HL-60 (cell line): ENCODE results near the gene ADAMTS2.

Experiments used
- DNase-seq, 2 experiments: peaks; one replicate each; pipeline ENCODE4 v3.0.0-alpha.2; 2010 to 2020; ENCODE audit warnings: low read depth in 1 of 2, low spot score in 1 of 2
- H3K27ac ChIP-seq: fragments of 250-450 bp; sonication (Bioruptor Pico); replicated peaks from 2 replicates; pipeline ENCODE4 v1.5.1; 2020; ENCODE audit warnings: mild to moderate bottlenecking, moderate library complexity
- H3K27me3 ChIP-seq: fragments of 250-450 bp; sonication (Bioruptor Pico); 2 replicates; pipeline ENCODE4 v1.5.1; 2021; ENCODE audit warnings: mild to moderate bottlenecking, moderate library complexity; ENCODE audit not compliant: insufficient read depth, poor library complexity, severe bottlenecking
- H3K4me3 ChIP-seq: replicated peaks from 2 replicates; pipeline ENCODE4 v1.5.1; 2011; ENCODE audit warnings: mild to moderate bottlenecking, control low read depth, low read length; ENCODE audit not compliant: insufficient read depth
- CTCF ChIP-seq: IDR thresholded peaks from one replicate; pipeline ENCODE4 v1.5.1; 2011; ENCODE audit warnings: low read length, control low read depth, inconsistent platforms; ENCODE audit not compliant: insufficient read depth
- GABPA ChIP-seq: IDR thresholded peaks from 2 replicates; pipeline ENCODE4 v1.6.1; 2012; ENCODE audit warnings: low read depth
- POLR2AphosphoS5 ChIP-seq: IDR thresholded peaks from 2 replicates; pipeline ENCODE4 v1.6.1; 2012; ENCODE audit warnings: low read depth
- REST ChIP-seq: IDR thresholded peaks from 2 replicates; pipeline ENCODE4 v1.6.1; 2012; ENCODE audit warnings: low read depth; ENCODE audit not compliant: insufficient replicate concordance
- SPI1 ChIP-seq: IDR thresholded peaks from 2 replicates; pipeline ENCODE4 v1.6.1; 2012; ENCODE audit warnings: low read depth, mild to moderate bottlenecking, borderline replicate concordance

The ADAMTS2 gene

GRCh38 chr5:179205277-179205676 is 140.0 kb downstream of the ADAMTS2 start:
- no peak for DNase-seq
- H3K27ac ChIP-seq, result no peak overlapping the region
- no peak for TF ChIP-seq CTCF
- TF ChIP-seq SPI1, result no peak
- no peak for TF ChIP-seq GABPA
- TF ChIP-seq REST, result no peak
- TF ChIP-seq POLR2AphosphoS5, result no peak
- H3K4me3 ChIP-seq, result no peak overlapping the region
- no peaks in the 10 kb centered on the region for H3K27me3 ChIP-seq

GRCh38 chr5:179204572-179204971 is 140.7 kb downstream of the ADAMTS2 start:
- TF ChIP-seq GABPA (no peak), REST (no peak), CTCF (no peak), POLR2AphosphoS5 (no peak), SPI1 (no peak)
- no peak overlapping the region for H3K27ac ChIP-seq
- no peak overlapping the region for H3K4me3 ChIP-seq
- DNase-seq, result no peak
- no peaks in the 10 kb centered on the region for H3K27me3 ChIP-seq

DNA sequence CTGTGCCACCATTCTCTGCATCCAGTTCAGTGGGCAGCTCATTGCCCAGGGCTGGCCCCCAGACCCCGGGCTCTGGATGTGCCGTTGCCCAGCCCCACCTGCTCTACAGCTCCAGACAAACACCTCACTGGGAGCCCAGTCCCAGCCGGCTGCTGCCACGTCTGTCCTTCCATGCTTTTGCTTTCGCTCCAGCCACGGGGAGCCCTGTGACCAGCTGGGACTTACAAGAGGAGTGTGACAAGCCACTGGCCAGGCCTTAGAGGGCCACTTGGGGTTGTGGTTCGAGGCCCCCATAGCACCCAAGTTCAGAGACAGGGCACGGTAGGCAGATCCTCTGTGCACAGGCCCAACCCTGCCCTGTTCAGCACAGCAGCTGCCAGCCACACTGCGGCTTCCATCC is 142.0 kb downstream of the ADAMTS2 start:
- no peak for DNase-seq
- TF ChIP-seq POLR2AphosphoS5 (no peak), REST (no peak), SPI1 (no peak), CTCF (no peak), GABPA (no peak)
- no peaks in the 10 kb centered on the region for H3K27me3 ChIP-seq

More for the DNA sequence above, 142.0 kb downstream of the ADAMTS2 start:
- Histone ChIP-seq H3K4me3 (no peak overlapping the region), H3K27ac (no peak overlapping the region)
